GM21576 (cell line): Measurements from ENCODE around the gene PCDHB12.
"Not testable (repeated sequence)": the region's sequence is repeated elsewhere in the genome, so short reads cannot be mapped to it uniquely, and the experiment has no call there.

Source experiments
- ATAC-seq: cut with Tn5 transposase; IDR thresholded peaks from one replicate; pipeline ENCODE4 v1.9.1; 2021; ENCODE audit warnings: mild to moderate bottlenecking, moderate library complexity; ENCODE audit not compliant: unreplicated experiment

Gene PCDHB12

DNA sequence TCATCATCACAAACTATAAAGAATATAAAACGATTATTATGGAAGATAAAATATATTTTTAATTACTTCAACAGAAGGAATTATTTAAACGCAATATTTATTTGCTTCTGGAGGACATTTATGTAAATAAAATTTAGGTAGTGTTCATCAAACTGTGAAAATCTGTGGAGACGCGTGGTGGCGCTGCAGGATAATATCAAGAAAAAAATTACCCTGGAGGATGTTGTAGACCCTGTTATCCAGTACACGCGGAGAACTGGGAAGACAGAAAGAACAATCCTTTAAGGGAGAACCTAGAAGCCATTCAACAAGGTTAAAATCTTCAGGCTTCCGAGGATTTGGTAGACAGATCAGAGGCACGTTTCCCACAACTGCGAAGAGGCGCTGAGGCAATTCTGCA lies at the start of gene PCDHB12:
Gene PCDHB12, plus strand, starts transcription at position 242 of the 400 bp plus-strand sequence. CDS start 189 bp downstream, outside the sequence.
- ATAC-seq = no peak

DNA sequence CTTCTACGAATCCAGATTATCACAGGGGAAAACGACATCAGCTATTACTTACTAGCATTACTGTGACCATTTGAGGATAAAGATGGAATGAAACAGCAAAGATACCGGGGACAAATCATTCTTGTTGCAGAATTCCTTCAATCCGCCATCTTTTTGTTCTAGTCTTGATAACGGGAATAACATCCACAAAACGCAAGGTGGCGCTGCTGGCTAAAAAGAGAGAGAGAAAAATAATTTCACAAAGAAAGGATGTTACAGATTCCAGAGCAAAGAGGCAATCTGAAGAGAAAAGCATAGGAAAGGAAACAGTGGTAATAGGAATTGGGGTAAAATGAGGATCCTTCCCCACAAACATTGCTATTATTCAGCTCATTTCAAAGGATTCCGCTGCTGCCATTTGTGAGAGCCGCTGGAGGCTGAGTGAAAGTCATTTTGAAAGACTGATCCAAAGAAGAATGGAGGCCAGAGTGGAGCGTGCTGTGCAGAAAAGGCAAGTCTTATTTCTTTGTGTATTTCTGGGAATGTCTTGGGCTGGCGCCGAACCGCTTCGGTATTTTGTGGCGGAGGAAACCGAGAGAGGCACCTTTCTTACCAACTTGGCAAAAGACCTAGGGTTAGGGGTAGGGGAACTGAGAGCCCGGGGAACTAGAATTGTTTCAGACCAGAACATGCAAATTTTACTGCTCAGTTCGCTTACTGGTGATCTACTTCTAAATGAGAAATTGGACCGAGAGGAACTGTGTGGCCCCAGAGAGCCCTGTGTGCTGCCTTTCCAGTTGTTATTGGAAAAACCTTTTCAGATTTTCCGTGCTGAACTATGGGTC lies 35.9 kb upstream of the PCDHB12 start, which contains the start of gene PCDHB7:
Gene PCDHB7, plus strand, starts transcription at position 264 of the 824 bp plus-strand sequence. Its CDS starts 192 bp downstream, at position 456.
- no peak for ATAC-seq

DNA sequence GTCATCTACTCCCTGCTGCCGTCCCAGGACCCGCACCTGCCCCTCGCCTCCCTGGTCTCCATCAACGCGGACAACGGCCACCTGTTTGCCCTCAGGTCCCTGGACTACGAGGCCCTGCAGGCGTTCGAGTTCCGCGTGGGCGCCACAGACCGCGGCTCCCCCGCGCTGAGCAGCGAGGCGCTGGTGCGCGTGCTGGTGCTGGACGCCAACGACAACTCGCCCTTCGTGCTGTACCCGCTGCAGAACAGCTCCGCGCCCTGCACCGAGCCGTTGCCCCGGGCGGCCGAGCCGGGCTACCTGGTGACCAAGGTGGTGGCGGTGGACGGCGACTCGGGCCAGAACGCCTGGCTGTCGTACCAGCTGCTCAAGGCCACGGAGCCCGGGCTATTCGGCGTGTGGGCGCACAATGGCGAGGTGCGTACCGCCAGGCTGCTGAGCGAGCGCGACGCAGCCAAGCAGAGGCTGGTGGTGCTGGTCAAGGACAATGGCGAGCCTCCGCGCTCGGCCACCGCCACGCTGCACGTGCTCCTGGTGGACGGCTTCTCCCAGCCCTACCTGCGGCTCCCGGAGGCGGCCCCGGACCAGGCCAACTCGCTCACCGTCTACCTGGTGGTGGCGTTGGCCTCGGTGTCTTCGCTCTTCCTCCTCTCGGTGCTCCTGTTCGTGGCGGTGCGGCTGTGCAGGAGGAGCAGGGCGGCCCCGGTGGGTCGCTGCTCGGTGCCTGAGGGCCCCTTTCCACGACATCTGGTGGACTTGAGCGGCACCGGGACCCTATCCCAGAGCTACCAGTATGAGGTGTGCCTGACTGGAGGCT lies 34.0 kb upstream of the PCDHB12 start:
- ATAC-seq = not testable (repeated sequence)

DNA sequence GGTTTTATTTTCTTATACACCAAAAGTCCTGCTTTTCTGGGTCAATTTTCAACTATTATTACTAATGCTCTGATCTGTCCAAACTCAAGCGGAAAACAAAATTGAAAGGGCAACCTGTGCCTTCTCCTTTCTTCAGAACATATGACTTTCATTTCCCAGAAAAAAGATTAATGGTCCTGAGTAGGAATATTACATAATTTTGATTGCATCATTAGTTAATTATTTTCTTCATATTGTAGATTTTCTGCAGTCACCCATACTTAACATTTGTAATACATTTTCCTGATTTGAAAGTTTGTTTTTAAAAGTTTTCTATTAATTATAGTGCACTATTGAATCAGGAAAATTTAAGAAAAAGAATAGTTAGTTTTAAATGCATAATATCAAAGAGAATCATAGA lies 32.6 kb upstream of the PCDHB12 start:
- ATAC-seq = no peak

DNA sequence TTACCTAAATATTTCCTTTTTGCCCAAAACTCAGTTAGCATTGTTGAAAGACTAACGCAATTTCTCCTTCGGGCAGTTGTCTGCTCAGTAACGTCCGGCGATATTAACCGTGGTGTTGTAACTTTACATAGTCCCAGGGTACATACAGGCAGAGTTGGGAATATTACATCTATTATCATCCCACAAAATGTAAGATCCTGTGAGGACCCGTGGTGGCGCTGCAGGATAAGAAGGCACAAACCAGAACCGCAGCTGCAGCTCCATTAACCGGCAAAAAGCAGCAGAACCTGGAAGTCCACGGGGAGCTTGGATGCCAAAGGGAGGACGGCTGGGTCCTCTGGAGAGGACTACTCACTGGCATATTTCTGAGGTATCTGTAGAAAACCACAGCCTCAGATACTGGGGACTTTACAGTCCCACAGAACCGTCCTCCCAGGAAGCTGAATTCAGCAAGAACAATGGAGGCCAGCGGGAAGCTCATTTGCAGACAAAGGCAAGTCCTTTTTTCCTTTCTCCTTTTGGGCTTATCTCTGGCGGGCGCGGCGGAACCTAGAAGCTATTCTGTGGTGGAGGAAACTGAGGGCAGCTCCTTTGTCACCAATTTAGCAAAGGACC lies 30.8 kb upstream of the PCDHB12 start, which contains the start of gene PCDHB8:
Gene PCDHB8, plus strand, starts transcription at position 214 of the 615 bp plus-strand sequence. Its CDS starts 245 bp downstream, at position 459.
- not testable (repeated sequence) for ATAC-seq

DNA sequence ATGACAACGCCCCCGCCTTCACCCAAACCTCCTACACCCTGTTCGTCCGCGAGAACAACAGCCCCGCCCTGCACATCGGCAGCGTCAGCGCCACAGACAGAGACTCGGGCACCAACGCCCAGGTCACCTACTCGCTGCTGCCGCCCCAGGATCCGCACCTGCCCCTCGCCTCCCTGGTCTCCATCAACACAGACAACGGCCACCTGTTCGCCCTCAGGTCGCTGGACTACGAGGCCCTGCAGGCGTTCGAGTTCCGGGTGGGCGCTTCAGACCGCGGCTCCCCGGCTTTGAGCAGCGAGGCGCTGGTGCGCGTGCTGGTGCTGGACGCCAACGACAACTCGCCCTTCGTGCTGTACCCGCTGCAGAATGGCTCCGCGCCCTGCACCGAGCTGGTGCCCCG lies 29.1 kb upstream of the PCDHB12 start:
- ATAC-seq = not testable (repeated sequence)

DNA sequence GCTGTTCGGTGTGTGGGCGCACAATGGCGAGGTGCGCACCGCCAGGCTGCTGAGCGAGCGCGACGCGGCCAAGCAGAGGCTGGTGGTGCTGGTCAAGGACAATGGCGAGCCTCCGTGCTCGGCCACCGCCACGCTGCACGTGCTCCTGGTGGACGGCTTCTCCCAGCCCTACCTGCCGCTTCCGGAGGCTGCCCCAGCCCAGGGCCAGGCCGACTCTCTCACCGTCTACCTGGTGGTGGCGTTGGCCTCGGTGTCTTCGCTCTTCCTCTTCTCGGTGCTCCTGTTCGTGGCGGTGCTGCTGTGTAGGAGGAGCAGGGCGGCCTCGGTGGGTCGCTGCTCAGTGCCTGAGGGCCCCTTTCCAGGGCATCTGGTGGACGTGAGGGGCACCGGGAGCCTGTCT lies 28.6 kb upstream of the PCDHB12 start:
- not testable (repeated sequence) for ATAC-seq

DNA sequence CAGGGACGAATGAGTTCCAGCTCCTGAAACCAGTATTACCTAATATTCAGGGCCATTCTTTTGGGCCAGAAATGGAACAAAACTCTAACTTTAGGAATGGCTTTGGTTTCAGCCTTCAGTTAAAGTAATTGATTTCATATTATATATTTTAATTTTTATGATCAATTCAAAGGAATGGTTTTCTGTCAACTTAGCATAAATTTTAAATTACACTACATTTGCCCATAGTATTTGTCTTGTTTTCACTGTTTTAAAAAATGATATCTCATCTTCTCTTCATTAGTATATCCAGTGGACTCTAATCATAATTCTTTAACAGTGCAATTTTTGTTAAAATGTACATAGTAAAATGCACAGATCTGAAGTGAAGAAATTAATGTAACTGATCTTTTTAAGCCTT lies 28.2 kb upstream of the PCDHB12 start:
- no peak for ATAC-seq

DNA sequence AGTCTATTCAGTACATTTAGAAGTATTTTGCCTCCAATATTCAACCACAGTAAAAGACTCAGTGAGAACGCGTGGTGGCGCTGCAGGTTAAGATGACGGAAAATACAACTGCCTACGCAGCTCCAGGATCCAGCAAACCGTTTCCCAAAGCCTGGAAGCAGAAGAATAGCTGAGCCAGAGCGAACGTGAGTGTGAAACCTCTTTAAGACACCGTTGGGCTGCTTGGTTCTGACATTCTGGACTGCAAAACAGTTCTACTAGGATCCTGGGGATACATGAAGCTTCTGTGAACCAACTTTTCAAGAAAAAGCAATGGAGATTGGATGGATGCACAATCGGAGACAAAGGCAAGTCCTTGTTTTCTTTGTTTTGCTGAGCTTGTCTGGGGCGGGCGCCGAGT lies 26.3 kb upstream of the PCDHB12 start, which contains the start of gene PCDHB16:
Gene PCDHB16, plus strand, starts transcription at position 140 of the 400 bp plus-strand sequence. Its CDS starts 173 bp downstream, at position 313.
- ATAC-seq = no peak

DNA sequence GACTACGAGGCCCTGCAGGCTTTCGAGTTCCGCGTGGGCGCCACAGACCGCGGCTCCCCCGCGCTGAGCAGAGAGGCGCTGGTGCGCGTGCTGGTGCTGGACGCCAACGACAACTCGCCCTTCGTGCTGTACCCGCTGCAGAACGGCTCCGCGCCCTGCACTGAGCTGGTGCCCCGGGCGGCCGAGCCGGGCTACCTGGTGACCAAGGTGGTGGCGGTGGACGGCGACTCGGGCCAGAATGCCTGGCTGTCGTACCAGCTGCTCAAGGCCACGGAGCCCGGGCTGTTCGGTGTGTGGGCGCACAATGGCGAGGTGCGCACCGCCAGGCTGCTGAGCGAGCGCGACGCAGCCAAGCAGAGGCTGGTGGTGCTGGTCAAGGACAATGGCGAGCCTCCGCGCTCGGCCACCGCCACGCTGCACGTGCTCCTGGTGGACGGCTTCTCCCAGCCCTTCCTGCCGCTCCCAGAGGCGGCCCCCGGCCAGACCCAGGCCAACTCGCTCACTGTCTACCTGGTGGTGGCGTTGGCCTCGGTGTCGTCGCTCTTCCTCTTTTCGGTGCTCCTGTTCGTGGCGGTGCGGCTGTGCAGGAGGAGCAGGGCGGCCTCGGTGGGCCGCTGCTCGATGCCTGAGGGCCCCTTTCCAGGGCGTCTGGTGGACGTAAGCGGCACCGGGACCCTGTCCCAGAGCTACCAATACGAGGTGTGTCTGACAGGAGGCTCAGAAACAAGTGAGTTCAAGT lies 24.2 kb upstream of the PCDHB12 start:
- not testable (repeated sequence) for ATAC-seq

DNA sequence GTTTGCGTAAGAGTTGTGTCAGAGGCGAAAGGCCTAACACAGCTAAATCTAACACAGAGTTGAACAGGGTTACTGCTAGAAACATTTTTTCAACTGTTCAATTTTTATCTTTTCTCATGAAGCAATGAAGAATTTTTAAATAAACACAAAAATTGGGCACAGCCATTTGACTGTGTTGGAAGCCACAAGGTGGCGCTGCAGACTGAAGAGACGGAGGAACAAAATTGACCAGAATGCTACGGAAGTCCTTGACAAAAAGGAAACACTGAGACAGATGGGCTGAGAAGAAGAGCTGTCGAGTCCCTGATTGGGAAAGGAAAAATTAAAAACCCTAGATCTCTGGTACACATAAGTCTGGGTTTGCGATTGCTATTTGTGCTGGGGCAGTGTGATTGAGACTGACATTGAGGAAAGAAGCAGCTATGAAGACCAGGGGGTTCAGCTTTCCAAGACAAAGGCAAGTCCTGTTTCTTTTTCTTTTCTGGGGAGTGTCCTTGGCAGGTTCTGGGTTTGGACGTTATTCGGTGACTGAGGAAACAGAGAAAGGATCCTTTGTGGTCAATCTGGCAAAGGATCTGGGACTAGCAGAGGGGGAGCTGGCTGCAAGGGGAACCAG lies 21.5 kb upstream of the PCDHB12 start, which contains the start of gene PCDHB9:
Gene PCDHB9, plus strand, starts transcription at position 265 of the 616 bp plus-strand sequence. Its CDS starts 158 bp downstream, at position 423.
- ATAC-seq = no peak

DNA sequence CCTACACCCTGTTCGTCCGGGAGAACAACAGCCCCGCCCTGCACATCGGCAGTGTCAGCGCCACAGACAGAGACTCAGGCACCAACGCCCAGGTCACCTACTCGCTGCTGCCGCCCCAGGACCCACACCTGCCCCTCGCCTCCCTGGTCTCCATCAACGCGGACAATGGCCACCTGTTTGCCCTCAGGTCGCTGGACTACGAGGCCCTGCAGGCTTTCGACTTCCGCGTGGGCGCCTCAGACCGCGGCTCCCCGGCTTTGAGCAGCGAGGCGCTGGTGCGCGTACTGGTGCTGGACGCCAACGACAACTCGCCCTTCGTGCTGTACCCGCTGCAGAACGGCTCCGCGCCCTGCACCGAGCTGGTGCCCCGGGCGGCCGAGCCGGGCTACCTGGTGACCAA lies 19.8 kb upstream of the PCDHB12 start:
- ATAC-seq = not testable (repeated sequence)

DNA sequence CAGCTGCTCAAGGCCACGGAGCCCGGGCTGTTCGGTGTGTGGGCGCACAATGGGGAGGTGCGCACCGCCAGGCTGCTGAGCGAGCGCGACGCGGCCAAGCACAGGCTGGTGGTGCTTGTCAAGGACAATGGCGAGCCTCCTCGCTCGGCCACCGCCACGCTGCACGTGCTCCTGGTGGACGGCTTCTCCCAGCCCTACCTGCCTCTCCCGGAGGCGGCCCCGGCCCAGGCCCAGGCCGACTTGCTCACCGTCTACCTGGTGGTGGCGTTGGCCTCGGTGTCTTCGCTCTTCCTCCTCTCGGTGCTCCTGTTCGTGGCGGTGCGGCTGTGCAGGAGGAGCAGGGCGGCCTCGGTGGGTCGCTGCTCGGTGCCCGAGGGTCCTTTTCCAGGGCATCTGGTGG lies 19.4 kb upstream of the PCDHB12 start:
- ATAC-seq = not testable (repeated sequence)

DNA sequence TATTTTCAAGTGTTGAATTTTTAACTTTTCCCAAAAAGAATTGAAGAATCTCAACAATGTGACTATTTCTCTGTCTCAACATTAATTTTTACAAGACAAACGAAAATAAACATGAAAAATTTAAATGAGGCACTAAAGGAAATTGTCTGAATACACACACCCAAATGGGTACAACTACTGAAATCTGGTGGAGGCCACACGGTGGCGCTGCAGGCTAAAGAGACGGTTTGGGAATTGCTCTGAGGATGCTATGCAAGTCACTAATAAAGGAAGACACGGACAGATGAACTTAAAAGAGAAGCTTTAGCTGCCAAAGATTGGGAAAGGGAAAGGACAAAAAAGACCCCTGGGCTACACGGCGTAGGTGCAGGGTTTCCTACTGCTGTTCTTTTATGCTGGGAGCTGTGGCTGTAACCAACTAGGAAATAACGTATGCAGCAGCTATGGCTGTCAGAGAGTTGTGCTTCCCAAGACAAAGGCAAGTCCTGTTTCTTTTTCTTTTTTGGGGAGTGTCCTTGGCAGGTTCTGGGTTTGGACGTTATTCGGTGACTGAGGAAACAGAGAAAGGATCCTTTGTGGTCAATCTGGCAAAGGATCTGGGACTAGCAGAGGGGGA lies 16.3 kb upstream of the PCDHB12 start, which contains the start of gene PCDHB10:
Gene PCDHB10, plus strand, starts transcription at position 244 of the 616 bp plus-strand sequence. Its CDS starts 200 bp downstream, at position 444.
- ATAC-seq = no peak

DNA sequence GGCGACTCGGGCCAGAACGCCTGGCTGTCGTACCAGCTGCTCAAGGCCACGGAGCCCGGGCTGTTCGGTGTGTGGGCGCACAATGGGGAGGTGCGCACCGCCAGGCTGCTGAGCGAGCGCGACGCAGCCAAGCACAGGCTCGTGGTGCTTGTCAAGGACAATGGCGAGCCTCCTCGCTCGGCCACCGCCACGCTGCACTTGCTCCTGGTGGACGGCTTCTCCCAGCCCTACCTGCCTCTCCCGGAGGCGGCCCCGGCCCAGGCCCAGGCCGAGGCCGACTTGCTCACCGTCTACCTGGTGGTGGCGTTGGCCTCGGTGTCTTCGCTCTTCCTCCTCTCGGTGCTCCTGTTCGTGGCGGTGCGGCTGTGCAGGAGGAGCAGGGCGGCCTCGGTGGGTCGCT lies 14.2 kb upstream of the PCDHB12 start:
- ATAC-seq = not testable (repeated sequence)

DNA sequence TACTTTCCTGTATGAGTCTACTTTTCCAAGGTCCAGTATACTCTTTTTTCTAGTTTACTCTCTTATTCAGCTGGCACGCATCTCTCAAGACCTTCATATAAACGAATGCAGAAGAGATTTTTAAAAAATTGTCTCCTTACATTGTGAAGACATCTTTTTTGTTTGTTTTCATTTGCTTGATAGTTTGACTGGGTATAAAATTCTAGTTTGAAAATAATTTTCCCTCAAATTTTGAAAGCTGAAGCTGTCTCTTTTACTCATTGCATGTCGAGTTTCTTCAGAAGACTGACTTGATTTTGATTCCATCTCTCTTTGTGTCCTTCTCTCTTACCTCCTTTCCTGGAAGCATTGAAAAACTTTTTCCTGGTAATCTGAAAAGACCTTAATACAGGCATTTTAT lies 12.2 kb upstream of the PCDHB12 start:
- no peak for ATAC-seq

DNA sequence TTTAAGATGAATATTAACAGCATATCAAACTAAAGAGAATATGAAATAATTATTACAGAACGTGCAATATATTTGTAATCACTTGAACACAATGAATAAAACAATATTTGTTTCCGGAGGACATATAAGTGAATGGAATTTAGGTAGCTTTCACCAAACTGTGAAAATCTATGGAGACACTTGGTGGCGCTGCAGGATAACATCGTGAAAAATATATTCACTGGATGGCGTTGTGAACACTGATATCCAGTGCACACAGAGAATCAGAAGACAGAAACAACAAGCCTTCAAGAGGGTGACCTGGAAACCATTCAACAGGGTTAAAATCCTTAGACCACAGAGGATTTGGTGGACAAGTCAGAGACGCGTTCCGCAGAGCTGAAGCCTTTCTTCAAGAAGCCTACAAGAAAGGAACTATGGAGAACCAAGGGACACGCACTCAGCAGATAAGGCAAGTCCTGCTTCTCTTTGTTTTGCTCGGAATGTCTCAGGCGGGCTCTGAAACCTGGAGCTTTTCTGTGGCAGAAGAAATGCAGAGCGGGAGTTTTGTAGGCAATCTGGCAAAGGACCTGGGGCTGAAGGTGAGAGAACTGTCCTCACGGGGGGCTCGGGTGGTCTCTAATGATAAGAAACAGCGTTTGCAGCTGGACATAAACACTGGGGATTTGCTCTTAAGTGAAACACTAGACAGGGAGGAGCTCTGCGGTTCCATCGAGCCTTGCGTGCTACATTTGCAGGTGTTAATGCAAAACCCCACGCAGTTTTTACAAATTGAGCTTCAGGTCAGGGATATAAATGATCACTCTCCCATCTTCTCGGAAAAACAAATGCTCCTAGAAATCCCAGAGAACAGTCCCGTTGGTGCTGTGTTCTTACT lies 8.9 kb upstream of the PCDHB12 start, which contains the start of gene PCDHB11:
Gene PCDHB11, plus strand, starts transcription at position 269 of the 877 bp plus-strand sequence. Its CDS starts 148 bp downstream, at position 417.
- ATAC-seq = no peak

DNA sequence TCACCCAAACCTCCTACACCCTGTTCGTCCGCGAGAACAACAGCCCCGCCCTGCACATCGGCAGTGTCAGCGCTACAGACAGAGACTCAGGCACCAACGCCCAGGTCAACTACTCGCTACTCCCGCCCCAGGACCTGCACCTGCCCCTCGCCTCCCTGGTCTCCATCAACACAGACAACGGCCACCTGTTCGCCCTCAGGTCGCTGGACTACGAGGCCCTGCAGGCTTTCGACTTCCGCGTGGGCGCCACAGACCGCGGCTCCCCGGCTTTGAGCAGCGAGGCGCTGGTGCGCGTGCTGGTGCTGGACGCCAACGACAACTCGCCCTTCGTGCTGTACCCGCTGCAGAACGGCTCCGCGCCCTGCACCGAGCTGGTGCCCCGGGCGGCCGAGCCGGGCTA lies 7.4 kb upstream of the PCDHB12 start:
- ATAC-seq = not testable (repeated sequence)
